RWPE2 (cell line): ENCODE data around the gene FBXO33.
A peak's percentile ranks its signal among the peaks of the same experiment; 100 is the strongest.
"Not testable (repeated sequence)": the region's sequence is repeated elsewhere in the genome, so short reads cannot be mapped to it uniquely, and the experiment has no call there.

Source experiments
- ATAC-seq: fragments of 200-7000 bp; cut with Tn5 transposase; 3 replicates; pipeline ENCODE4 v1.9.1; 2021; ENCODE audit warnings: low read depth
- DNase-seq: peaks from one replicate; pipeline ENCODE4 v3.0.0-alpha.2; 2020; ENCODE audit warnings: low spot score
- H3K27ac ChIP-seq: fragments of 450-650 bp; 2 replicates; pipeline ENCODE4 v1.5.1; 2017; ENCODE audit warnings: mild to moderate bottlenecking; ENCODE audit not compliant: poor library complexity, severe bottlenecking
- H3K27me3 ChIP-seq: fragments of 250-450 bp; sonication (Bioruptor Pico); 2 replicates; pipeline ENCODE4 v1.5.1; 2021; ENCODE audit warnings: mild to moderate bottlenecking, moderate library complexity; ENCODE audit not compliant: insufficient read depth, poor library complexity, severe bottlenecking
- H3K36me3 ChIP-seq: fragments of 250-450 bp; sonication (Bioruptor Pico); 2 replicates; pipeline ENCODE4 v1.5.1; 2020; ENCODE audit warnings: low read depth, mild to moderate bottlenecking, moderate library complexity
- H3K4me1 ChIP-seq: fragments of 250-450 bp; sonication (Bioruptor Pico); 2 replicates; pipeline ENCODE4 v1.5.1; 2021; ENCODE audit warnings: mild to moderate bottlenecking, moderate library complexity; ENCODE audit not compliant: insufficient read depth, poor library complexity, severe bottlenecking
- H3K4me3 ChIP-seq: fragments of 250-450 bp; sonication (Bioruptor Pico); 2 replicates; pipeline ENCODE4 v1.5.1; 2021; ENCODE audit warnings: mild to moderate bottlenecking, moderate library complexity; ENCODE audit not compliant: severe bottlenecking
- H3K9me3 ChIP-seq: fragments of 250-450 bp; sonication (Bioruptor Pico); 2 replicates; pipeline ENCODE4 v1.5.1; 2021; ENCODE audit warnings: mild to moderate bottlenecking, moderate library complexity; ENCODE audit not compliant: severe bottlenecking
- TF ChIP-seq, protein P1 (sequence below): fragments of 450-650 bp; IDR thresholded peaks from one replicate; pipeline ENCODE4 v1.5.1; 2017; ENCODE audit warnings: mild to moderate bottlenecking, moderate library complexity; ENCODE audit not compliant: poor library complexity, severe bottlenecking

The FBXO33 gene

GRCh38 chr14:39366460-39367386, 65.5 kb downstream of the FBXO33 start:
- no peak overlapping the region for H3K27ac ChIP-seq
- H3K4me1 ChIP-seq = no peaks in the 10 kb centered on the region
- H3K9me3 ChIP-seq = peaks cover 10% of the 10 kb centered on the region
- peak; percentile 20; the same call in 2 of the 3 replicates for ATAC-seq
- 0 out of 2 replicates have a peak, but pooled peaks cover 3% of the 10 kb centered on the region for H3K36me3 ChIP-seq
- no peak overlapping the region for H3K4me3 ChIP-seq
- no peaks in the 10 kb centered on the region for H3K27me3 ChIP-seq
- DNase-seq = no peak
- TF ChIP-seq, protein P1, sequence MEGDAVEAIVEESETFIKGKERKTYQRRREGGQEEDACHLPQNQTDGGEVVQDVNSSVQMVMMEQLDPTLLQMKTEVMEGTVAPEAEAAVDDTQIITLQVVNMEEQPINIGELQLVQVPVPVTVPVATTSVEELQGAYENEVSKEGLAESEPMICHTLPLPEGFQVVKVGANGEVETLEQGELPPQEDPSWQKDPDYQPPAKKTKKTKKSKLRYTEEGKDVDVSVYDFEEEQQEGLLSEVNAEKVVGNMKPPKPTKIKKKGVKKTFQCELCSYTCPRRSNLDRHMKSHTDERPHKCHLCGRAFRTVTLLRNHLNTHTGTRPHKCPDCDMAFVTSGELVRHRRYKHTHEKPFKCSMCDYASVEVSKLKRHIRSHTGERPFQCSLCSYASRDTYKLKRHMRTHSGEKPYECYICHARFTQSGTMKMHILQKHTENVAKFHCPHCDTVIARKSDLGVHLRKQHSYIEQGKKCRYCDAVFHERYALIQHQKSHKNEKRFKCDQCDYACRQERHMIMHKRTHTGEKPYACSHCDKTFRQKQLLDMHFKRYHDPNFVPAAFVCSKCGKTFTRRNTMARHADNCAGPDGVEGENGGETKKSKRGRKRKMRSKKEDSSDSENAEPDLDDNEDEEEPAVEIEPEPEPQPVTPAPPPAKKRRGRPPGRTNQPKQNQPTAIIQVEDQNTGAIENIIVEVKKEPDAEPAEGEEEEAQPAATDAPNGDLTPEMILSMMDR = no peak

DNA sequence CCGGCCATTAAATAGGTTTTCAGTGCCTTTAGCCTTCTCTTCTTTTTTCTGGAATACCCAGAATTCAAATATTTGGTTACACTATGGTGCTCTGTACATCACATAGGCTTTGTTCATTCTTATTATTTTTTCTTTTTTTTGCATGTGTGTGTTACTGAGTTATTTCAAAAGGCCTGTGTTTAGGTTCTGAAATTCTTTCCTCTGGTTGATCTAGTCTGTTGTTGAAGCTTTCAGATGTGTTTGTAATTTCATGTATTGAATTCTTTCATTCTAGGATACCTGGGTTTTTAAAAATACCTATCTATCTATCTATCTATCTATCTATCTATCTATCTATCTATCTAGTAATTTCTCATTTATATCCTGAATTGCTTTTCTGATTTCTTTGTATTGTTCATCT, 66.9 kb downstream of the FBXO33 start:
- no peak for ATAC-seq
- Histone ChIP-seq H3K27me3 (no peaks in the 10 kb centered on the region), H3K9me3 (peaks cover 10% of the 10 kb centered on the region), H3K4me1 (no peaks in the 10 kb centered on the region), H3K27ac (no peak overlapping the region), H3K36me3 (0 out of 2 replicates have a peak, but pooled peaks cover 6% of the 10 kb centered on the region), H3K4me3 (no peak overlapping the region)
- TF ChIP-seq, protein P1 = no peak
- DNase-seq = no peak

- no peaks in the 10 kb centered on the region for H3K27me3 ChIP-seq
- H3K36me3 ChIP-seq = 0 out of 2 replicates have a peak, but pooled peaks cover 6% of the 10 kb centered on the region
- no peak overlapping the region for H3K27ac ChIP-seq
- ATAC-seq (no peak), DNase-seq (no peak)
- peaks cover 10% of the 10 kb centered on the region for H3K9me3 ChIP-seq
- H3K4me3 ChIP-seq = no peak overlapping the region
- TF ChIP-seq, protein P1 = no peak
- no peaks in the 10 kb centered on the region for H3K4me1 ChIP-seq
These were observed 67.7 kb downstream of the FBXO33 start for GRCh38 chr14:39364509-39364908.

GRCh38 chr14:39361556-39361955, 70.7 kb downstream of the FBXO33 start:
- not testable (repeated sequence) for H3K9me3 ChIP-seq, ATAC-seq, H3K27me3 ChIP-seq, H3K36me3 ChIP-seq, H3K4me1 ChIP-seq, H3K4me3 ChIP-seq, H3K27ac ChIP-seq, DNase-seq

DNA sequence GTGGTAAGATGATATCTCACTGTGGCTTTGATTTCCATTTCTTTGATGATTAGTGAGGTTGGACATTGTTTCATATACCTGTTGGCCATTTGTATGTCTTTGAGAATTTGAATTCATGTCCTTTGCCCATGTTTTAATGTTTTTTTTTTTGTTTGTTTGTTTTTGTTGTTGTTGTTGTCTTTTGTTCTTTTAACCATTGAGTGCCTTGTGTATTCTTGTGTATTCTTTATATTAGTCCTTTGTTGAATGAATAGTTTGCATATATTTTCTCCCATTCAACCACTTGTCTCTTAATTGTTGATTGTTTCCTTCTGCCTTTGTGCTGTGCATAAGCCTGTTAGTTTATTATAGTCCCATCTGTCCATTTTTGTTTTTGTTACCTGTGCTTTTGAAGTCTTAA, 71.9 kb downstream of the FBXO33 start:
- no peak overlapping the region for H3K27ac ChIP-seq
- no peaks in the 10 kb centered on the region for H3K27me3 ChIP-seq
- H3K4me1 ChIP-seq = no peaks in the 10 kb centered on the region
- TF ChIP-seq, protein P1 = no peak
- DNase-seq (no peak), ATAC-seq (no peak)
- H3K9me3 ChIP-seq = peaks cover 10% of the 10 kb centered on the region
- H3K4me3 ChIP-seq = no peak overlapping the region
- 0 out of 2 replicates have a peak, but pooled peaks cover 6% of the 10 kb centered on the region for H3K36me3 ChIP-seq

GRCh38 chr14:39359069-39359468, 73.2 kb downstream of the FBXO33 start:
- not testable (repeated sequence) for H3K27me3 ChIP-seq, DNase-seq, ATAC-seq, H3K36me3 ChIP-seq, H3K9me3 ChIP-seq, H3K4me3 ChIP-seq, H3K4me1 ChIP-seq, H3K27ac ChIP-seq
